Hematopoietic multipotent progenitor cell treated with erythropoietin and hydrocortisone succinate and interleukin-3 and kit ligand, for 15 days (in vitro differentiated cells): Measurements from ENCODE around the gene C12orf76.
"Not testable (repeated sequence)": the region's sequence is repeated elsewhere in the genome, so short reads cannot be mapped to it uniquely, and the experiment has no call there.

Experiments
- DNase-seq: peaks from one replicate; pipeline ENCODE4 v3.0.0-alpha.2; 2015; ENCODE audit warnings: low spot score

The C12orf76 gene

DNA sequence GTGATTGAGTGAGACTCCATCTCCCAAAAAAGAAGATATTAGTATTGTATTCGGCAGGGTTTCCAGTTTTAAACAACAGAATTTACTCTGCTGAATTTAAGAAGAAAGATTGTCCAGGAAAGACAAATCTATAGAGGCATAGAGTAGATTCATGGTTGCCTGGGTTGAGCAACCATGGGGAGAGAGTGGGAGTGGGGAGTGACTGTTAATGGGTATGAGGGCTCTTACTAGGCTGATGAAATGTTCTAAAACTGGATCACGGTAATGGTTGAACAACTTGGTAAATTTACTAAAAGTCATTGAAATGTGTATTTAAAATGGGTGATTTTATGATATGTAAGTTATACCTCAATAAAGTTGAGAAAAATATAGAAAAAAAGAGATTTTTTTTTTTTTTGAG is 13.9 kb upstream of the C12orf76 start:
- no peak for DNase-seq

DNA sequence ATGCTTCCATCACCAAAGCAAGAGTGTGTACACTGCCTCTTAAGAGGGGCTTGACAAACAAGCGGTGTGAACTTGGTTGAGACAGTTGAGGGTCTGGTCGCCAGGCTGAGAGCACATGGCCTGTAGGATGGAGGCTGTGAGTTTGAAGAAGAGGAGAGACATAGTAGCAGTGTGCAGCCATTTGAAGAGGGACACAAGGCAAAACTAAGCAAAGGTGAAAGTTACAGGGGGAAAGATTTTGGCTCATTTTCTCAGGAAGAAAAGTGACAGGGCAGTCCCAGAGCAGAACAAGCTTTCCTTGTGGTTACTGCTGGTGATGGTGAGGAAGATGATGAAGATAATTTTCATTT is 11.3 kb upstream of the C12orf76 start:
- DNase-seq, result no peak

DNA sequence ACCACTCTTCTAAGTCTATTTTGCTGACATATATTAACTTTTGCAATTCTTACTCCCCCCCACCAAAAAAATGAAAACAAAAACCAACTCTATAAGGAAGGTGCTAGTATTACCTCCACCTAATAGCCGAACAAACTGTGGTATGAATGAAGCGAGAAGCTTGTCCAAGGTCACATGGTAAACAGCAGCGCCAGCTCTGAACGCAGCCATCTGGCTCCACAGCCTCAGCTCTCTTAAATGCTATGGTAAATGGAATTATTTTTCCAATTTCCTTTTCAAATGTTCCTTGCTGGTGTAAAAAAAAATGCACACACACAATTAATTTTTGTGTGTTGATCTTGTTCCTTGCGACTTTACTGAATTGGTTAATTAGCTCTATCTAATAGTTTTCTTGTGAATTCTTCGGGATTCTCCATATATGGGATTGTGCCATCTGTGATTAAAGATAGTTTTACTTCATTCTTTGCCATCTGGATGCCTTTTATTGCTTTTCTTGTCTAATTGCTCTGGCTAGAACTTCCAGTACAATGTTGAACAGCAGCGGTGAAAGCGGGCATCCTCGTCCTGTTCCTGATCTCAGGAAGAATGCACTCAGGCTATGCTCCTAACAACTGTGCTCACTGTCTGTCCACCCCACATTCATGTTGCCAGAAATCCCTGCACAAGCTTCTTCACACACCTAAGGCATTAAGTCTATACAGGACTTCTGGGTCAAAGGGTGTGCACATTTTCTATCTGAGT is 10.7 kb upstream of the C12orf76 start:
- DNase-seq, result no peak

- not testable (repeated sequence) for DNase-seq
Observed at GRCh38 chr12:110056643-110057042, 8.3 kb upstream of the C12orf76 start.

DNA sequence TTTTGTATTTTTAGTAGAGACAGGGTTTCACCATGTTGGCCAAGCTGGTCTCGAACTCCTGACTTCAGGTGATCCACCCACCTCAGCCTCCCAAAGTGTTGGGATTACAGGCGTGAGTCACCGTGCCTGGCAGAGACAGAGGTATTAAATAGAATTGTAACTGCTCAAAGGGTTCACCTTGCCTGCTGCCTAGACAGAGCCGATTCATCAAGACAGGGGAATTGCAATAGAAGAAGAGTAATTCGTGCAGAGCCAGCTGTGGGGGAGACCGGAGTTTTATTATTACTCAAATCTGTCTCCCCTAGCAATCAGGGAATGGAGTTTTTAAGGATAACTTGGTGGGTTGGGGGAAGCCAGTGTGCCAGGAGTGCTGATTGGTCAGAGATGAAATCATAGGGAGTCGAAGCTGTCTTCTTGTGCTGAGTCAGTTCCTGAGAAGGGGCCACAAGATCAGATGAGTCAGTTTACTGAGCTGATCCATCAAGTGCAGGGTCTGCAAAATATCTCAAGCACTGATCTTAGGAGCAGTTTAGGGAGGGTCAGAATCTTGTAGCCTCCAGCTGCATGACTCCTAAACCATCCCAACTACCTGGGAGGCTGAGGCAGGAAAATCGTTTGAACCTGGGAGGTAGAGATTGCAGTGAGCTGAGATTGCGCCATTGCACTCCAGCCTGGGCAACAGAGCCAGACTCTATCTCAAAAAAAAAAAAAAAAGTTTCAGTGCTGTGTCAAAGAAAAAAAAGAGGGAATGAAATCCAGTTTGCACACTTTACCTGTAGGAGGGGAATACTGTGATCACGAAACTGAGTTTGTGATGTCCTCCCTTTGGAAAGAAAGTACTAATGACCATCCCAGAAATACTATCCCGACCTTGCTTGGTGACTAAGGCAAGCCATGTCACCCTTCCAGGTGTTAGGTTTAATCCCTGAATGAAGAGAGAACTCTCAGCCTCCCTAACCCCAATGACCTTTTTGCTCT is 7.3 kb upstream of the C12orf76 start:
- not testable (repeated sequence) for DNase-seq

GRCh38 chr12:110050927-110051326 is 2.6 kb upstream of the C12orf76 start:
- DNase-seq, result no peak

GRCh38 chr12:110049666-110050065 is 1.3 kb upstream of the C12orf76 start:
- not testable (repeated sequence) for DNase-seq

- not testable (repeated sequence) for DNase-seq
Observed at GRCh38 chr12:110049034-110049433, 712 bp upstream of the C12orf76 start.

- DNase-seq, result no peak
Observed at GRCh38 chr12:110047297-110047940, 903 bp downstream of the C12orf76 start.

GRCh38 chr12:110046451-110047187 is 1.7 kb downstream of the C12orf76 start:
- DNase-seq, result no peak

GRCh38 chr12:110042264-110042663 is 6.1 kb downstream of the C12orf76 start:
- DNase-seq, result no peak

DNA sequence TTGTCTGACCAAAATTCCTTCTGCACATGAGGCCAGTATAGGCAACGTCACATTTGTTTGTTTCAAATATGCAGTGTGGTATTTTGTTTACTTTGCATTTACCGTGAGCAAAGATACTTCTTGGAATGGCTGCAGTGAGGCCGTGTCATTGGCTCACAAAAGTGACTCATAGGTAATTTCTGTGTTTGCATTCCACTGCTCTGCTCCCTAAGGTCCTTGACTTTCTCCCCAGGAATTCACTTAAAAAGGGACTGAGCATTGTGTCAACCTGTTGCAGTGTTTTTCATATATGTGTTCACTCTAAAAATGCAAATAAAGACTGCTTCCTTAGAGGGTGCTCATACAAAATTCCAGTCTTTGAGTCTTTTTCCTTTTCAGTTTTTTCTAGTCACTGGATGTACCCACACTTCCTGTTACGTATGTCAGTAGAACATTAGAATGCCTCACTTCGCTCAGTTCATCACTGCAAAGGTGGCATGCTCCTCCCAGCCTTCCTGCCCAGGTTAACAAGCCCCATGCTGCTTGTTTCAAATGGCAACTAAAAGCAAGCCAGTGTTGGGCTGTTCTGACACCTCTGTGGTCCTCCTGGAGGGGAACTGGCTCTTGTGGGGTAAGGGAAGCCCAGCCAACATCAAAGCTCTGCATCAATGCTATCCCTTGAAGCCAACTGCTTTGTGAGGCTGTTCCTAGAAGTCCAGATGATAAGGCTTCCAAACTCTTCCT is 9.1 kb downstream of the C12orf76 start:
- DNase-seq, result no peak

DNA sequence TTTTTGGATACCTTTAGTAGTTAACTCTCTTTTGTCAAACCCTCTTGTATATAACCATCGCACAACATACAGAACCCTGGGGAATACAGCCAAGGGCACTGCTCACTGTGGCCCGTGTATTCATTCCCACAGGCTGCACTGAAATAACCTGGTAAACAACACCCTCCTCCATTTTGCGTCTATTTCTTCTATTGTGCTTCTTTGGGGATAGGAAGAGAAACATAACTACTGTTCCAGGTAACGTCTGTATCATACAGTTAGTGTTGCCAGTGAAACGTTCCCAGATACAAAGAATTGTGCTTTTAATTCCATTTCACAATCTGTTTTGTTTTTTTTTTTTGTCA is 9.6 kb downstream of the C12orf76 start:
- no peak for DNase-seq

DNA sequence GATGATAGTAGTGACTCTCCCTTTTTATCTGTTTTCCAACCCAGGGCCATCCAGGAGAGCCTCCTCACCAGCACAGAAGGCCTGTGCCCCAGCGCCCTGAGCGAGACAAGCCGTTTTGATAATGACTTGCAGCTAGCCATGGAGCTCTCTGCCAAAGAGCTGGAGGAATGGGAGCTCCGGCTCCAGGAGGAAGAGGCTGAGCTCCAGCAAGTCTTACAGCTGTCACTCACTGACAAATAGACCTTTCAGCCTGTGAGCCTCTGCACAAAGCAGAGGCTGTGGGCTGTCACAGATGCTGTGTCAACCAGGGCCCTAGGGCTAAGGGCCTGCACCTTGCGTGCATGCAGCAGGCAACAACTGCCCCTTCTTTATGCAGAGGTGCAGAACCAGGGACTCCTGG is 11.0 kb downstream of the C12orf76 start:
- DNase-seq, result no peak

DNA sequence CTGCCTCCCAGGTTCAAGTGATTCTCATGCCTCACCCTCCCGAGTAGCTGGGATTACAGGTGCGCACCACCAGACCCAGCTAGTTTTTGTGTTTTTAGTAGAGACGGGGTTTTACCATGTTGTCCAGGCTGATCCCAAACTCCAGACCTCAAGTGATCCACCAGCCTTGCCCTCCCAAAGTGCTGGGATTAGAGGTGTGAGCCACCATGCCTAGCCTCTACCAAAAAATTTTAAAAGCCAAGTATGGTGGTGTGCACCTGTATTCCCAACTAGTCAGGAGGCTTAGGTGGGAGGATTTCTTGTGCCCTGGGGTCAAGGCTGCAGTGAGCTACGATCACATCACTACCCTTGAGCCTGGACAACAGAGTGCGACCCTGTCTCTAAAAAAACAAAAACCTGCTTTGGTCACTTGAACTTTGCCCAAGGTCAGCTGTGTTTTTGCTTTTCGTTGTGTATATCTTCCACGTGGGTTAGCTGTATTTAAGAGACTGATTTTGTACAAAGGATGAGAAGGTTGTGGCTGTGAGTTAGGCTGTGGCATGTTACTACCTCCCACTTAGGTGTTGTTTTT is 12.7 kb downstream of the C12orf76 start:
- DNase-seq, result no peak

DNA sequence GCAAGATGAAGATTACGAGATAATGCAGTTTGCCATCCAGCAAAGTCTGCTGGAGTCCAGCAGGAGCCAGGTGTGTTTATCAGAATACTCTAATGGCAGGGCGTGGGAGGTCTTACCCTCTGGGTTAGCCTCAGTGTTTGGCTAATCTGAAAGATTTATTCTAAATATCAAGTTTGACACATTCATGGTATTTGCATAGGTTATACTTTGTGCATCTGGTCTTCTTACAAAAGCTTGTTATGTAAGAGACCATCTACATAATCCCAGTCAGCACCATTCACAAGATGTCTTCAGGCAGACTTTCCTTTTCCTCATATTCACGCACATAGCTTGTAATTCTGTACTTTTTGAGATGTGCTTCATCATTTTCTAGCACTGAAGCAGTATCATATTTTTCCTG is 14.4 kb downstream of the C12orf76 start:
- DNase-seq, result no peak

GRCh38 chr12:110029290-110029815 is 19.0 kb downstream of the C12orf76 start:
- DNase-seq, result no peak

- no peak for DNase-seq
Observed at GRCh38 chr12:110028323-110028722, 20.0 kb downstream of the C12orf76 start.

- no peak for DNase-seq
Observed at GRCh38 chr12:110024051-110024450, 24.3 kb downstream of the C12orf76 start.

GRCh38 chr12:110023059-110023980 is 25.0 kb downstream of the C12orf76 start:
- DNase-seq, result peak; percentile 40
